Nephron (organoid): ENCODE measurements around the gene CEP41.
A peak's percentile ranks its signal among the peaks of the same experiment; 100 is the strongest.

Source experiments
- H3K27ac Mint-ChIP-seq, 3 experiments: 2 replicates each; pipeline ENCODE4 v1.8.0; 2020; ENCODE audit warnings: mixed read lengths in 3 of 3, mild to moderate bottlenecking in 2 of 3, moderate library complexity in 1 of 3
- H3K27me3 Mint-ChIP-seq: 2 replicates; pipeline ENCODE4 v1.8.0; 2021; ENCODE audit warnings: low read depth, mild to moderate bottlenecking, moderate library complexity, mixed read lengths
- H3K36me3 Mint-ChIP-seq: 2 replicates; pipeline ENCODE4 v1.8.0; 2020; ENCODE audit warnings: low read depth, mixed read lengths
- H3K4me1 Mint-ChIP-seq: 2 replicates; pipeline ENCODE4 v1.8.0; 2020; ENCODE audit warnings: mixed read lengths
- H3K4me3 Mint-ChIP-seq, 3 experiments: 2 replicates each; pipeline ENCODE4 v1.8.0; 2020; ENCODE audit warnings: mild to moderate bottlenecking in 3 of 3, mixed read lengths in 3 of 3, moderate library complexity in 2 of 3
- H3K9me3 Mint-ChIP-seq: 2 replicates; pipeline ENCODE4 v1.8.0; 2020; ENCODE audit warnings: mixed read lengths
- CTCF ChIP-seq, 3 experiments: fragments of 200-600 bp; sonication (generic); IDR thresholded peaks; one replicate each; pipeline ENCODE4 v1.5.0; 2021; ENCODE audit warnings: antibody characterized with exemption in 3 of 3; ENCODE audit not compliant: unreplicated experiment in 3 of 3

Gene CEP41

DNA sequence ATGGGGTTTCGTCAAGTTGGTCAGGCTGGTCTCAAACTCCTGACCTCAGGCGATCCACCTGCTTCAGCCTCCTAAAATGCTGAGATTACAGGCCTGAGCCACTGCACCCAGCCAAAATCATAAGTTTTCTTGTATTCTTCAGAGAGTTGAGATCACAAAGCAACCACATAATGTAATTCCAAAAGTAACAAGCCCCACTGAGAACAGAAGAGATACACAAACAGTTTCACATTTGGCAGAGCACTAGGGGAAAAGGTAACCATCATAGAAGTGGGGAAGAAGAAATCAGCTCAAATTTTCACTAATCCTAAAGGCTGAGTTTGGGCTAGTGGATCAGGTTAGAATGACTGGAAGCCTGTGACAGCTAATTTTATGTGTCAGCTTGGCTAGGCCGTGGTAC, 5.4 kb upstream of the CEP41 start:
- H3K27ac Mint-ChIP-seq = peak overlapping the region in 2 of 3 experiments; percentile 96 to 99
- no peaks in the 10 kb centered on the region for H3K27me3 Mint-ChIP-seq
- H3K4me3 Mint-ChIP-seq = no peak overlapping the region
- peaks cover 8% of the 10 kb centered on the region for H3K36me3 Mint-ChIP-seq
- no peak for TF ChIP-seq CTCF (IDR thresholded peaks at IDR 0.05; ENCODE audit: unreplicated experiment in 3 of 3)
- peaks cover 21% of the 10 kb centered on the region for H3K9me3 Mint-ChIP-seq
- peaks cover 48% of the 10 kb centered on the region for H3K4me1 Mint-ChIP-seq

DNA sequence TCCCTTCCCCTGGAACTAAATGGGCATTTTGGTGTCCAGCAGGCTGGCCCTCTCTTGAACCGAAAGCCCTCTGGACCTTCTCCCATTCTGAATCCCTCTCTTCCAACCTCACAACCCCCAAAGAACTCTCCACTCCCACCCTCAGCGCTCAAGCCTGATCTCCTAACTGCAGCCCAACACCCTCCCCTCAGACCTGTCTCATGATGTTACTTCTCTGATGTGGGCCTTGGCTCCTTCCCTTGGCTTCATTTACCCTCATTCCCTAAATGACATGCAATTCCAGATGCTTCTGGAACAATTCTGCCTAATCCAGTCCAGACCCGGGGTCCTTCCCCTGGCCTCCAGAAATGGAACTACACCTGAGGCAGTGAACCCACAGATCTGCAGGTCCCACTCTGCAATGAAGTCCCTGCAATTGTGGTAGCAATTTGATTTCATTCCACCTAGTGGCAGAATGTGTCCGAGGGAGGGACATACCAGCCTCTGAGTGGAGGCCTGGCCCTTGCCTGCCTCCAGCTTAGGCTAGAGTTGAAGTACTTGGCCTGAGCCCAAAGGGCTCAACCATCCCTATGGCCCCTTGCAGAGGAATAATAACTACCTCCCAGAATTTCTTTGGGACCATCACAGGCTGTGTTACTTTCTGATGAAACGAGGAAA, 4.1 kb upstream of the CEP41 start:
- Mint-ChIP-seq H3K27me3 (no peaks in the 10 kb centered on the region), H3K4me1 (peaks cover 60% of the 10 kb centered on the region), H3K9me3 (peaks cover 21% of the 10 kb centered on the region), H3K36me3 (peaks cover 8% of the 10 kb centered on the region), H3K27ac (peak overlapping the region; percentile 86 to 99 (median 98)), H3K4me3 (peak overlapping the region in 1 of 3 experiments; percentile 57)
- TF ChIP-seq CTCF (IDR thresholded peaks at IDR 0.05; ENCODE audit: unreplicated experiment in 3 of 3) = no peak

GRCh38 chr7:130444234-130444633, 3.4 kb upstream of the CEP41 start:
- peak overlapping the region; percentile 86 to 99 (median 98) for H3K27ac Mint-ChIP-seq
- H3K9me3 Mint-ChIP-seq = peaks cover 21% of the 10 kb centered on the region
- peaks cover 65% of the 10 kb centered on the region for H3K4me1 Mint-ChIP-seq
- peaks cover 9% of the 10 kb centered on the region for H3K36me3 Mint-ChIP-seq
- no peak for TF ChIP-seq CTCF (IDR thresholded peaks at IDR 0.05; ENCODE audit: unreplicated experiment in 3 of 3)
- no peaks in the 10 kb centered on the region for H3K27me3 Mint-ChIP-seq
- H3K4me3 Mint-ChIP-seq = peak overlapping the region in 1 of 3 experiments; percentile 57

GRCh38 chr7:130442601-130443000, 1.8 kb upstream of the CEP41 start:
- Mint-ChIP-seq H3K27ac (peak overlapping the region; percentile 99 to 100 (median 100)), H3K36me3 (peaks cover 7% of the 10 kb centered on the region), H3K4me3 (peak overlapping the region in 2 of 3 experiments; percentile 13 to 97), H3K4me1 (peaks cover 79% of the 10 kb centered on the region), H3K27me3 (no peaks in the 10 kb centered on the region), H3K9me3 (peaks cover 14% of the 10 kb centered on the region)
- no peak for TF ChIP-seq CTCF (IDR thresholded peaks at IDR 0.05; ENCODE audit: unreplicated experiment in 3 of 3)

DNA sequence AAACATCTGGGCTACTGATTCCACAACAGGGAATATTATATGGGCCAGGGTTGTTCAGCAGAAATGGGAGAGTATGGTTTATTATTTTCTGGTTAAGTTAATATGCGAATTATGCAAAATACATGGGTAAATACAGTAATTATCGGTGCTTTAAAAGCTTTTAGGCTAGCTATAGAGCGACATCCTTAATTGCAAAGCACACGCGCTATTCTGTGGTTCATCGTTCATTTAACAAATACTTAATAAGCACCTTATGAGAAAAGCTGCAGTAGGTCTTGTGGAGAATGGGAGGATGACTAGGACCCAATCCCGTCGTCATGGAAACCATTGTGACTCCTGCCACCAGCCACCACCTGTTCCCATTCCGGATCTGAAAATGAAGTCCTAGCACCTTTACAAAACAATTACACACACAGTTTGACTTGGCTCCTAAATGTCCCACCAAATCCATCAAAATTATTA, 623 bp upstream of the CEP41 start:
- Mint-ChIP-seq H3K27me3 (no peaks in the 10 kb centered on the region), H3K4me3 (peak overlapping the region; percentile 97 to 99 (median 98)), H3K4me1 (peaks cover 71% of the 10 kb centered on the region), H3K36me3 (peaks cover 12% of the 10 kb centered on the region), H3K27ac (peak overlapping the region; percentile 99 to 100 (median 100)), H3K9me3 (peaks cover 5% of the 10 kb centered on the region)
- no peak for TF ChIP-seq CTCF (IDR thresholded peaks at IDR 0.05; ENCODE audit: unreplicated experiment in 3 of 3)

DNA sequence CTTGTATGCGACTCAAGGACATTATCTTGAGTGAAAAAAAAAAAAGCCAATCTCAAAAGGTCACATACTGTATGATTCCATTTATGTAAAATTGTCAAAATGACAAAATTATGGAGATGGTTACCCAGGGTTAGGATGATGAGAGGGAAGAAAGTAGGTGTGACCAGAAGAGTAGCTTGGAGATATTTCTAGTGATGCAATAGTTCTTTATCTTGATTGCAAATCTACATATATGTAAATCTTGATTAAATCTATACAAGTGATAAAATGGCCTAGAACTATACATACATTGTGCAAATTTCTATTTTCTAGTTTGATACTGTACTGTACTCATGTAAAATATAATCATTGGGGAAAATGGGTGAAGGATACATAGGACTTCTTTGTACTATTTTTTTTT, 4.6 kb downstream of the CEP41 start:
- Mint-ChIP-seq H3K4me1 (peaks cover 35% of the 10 kb centered on the region), H3K36me3 (peaks cover 13% of the 10 kb centered on the region), H3K9me3 (peaks cover 2% of the 10 kb centered on the region), H3K4me3 (no peak overlapping the region), H3K27me3 (no peaks in the 10 kb centered on the region), H3K27ac (peak overlapping the region in 2 of 3 experiments; percentile 17 to 20)
- TF ChIP-seq CTCF (IDR thresholded peaks at IDR 0.05; ENCODE audit: unreplicated experiment in 3 of 3) = no peak
